ENCODE measurements around the gene XRCC4.

GRCh38 chr5:83396662-83397061 is 319.3 kb downstream of the XRCC4 start:
- TF ChIP-seq CHD4 (IDR thresholded peaks at IDR 0.05; ENCODE audit: insufficient read depth, insufficient replicate concordance, low read depth, low read length, poor library complexity, severe bottlenecking): no peak
- no peak for TF ChIP-seq SMARCE1 (IDR thresholded peaks at IDR 0.05)
- TF ChIP-seq EZH2 (IDR thresholded peaks at IDR 0.05; ENCODE audit: borderline replicate concordance, low read depth, low read length): no peak
- no peak for TF ChIP-seq CBFB (CRISPR knock-in tag; IDR thresholded peaks at IDR 0.05)
